H1 (cell line): ENCODE results near the gene ARHGAP15. TPM values are rescaled to one million over a fixed set of nuclear protein-coding genes. Genes with fewer than 3 reads are reported as not detected.

Source experiments
- GTF2F1 ChIP-seq: IDR thresholded peaks from 2 replicates; pipeline ENCODE4 v1.6.1; 2012; ENCODE audit warnings: low read depth, low read length, improper control_type of control experiment, borderline replicate concordance
- RBBP5 ChIP-seq: IDR thresholded peaks from 2 replicates; pipeline ENCODE4 v1.7.1; 2012; ENCODE audit warnings: low read depth, mild to moderate bottlenecking, inconsistent platforms, low read length, moderate library complexity, borderline replicate concordance
- polyA plus RNA-seq, 7 experiments: library from polyadenylated mRNA; depleted of rRNA in 3 of 7; stranded (reverse) in 5 of 7; unstranded in 2 of 7; fragments of >200 nt in 5 of 7; fragments of 200-250 nt in 2 of 7; gene quantifications; 1 replicate in 5 of 7; 2 replicates in 1 of 7; 4 replicates in 1 of 7; pipeline versions ENCODE4 v1.2.1 to v1.2.3, GENCODE V29; 2011 to 2013; ENCODE audit warnings: missing spikeins in 2 of 7, mixed read lengths in 2 of 7
- total RNA-seq: library from RNA; stranded (reverse); fragmentation: NEBNext Ultra II Directional; extraction: Animal tissue kit (Norgen Biotek cat#: 25700); gene quantifications from 2 replicates; pipeline ENCODE4 v1.2.1, GENCODE V29; 2021
- TF ChIP-seq, protein P1 (sequence below): IDR thresholded peaks from 2 replicates; pipeline ENCODE4 v1.6.1; 2012; ENCODE audit warnings: inconsistent platforms

ARHGAP15 gene
- total and polyA plus RNA-seq, 2 of the 8 experiments (the other 6 are each of a cell fraction or from before 2014, with no cell fraction given) = not detected

GRCh38 chr2:143725400-143725799 is 596.2 kb downstream of the ARHGAP15 start (continued):
- TF ChIP-seq GTF2F1 (no peak), RBBP5 (no peak)
- TF ChIP-seq, protein P1, sequence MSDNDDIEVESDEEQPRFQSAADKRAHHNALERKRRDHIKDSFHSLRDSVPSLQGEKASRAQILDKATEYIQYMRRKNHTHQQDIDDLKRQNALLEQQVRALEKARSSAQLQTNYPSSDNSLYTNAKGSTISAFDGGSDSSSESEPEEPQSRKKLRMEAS = no peak
- TF ChIP-seq, all 59 proteins: peak for 0
